ENCODE results near the gene FRRS1.

DNA sequence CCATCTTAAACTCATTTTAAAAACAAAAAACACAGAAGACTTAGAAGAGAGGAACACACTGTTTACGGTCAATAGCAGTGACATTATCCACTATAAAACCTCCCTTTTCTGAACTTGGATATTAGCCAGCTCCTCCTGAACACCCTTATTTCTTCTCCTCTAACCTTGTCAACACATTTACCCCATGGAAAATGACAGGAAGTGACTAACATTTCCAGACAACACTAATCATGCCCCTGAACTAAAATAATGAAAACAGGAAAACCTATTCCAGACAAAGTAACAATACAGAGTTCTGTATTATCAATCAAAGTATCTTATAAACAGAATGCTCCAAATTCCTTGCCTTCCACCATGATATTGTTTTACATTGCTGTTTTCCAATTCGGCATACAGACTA lies 75.3 kb downstream of the FRRS1 start:
- TF ChIP-seq POLR2AphosphoS5 (IDR thresholded peaks at IDR 0.05; ENCODE audit: low read depth, low read length) (no peak), TAF1 (IDR thresholded peaks at IDR 0.05; ENCODE audit: borderline replicate concordance, insufficient read depth, low read length) (no peak), SIN3A (IDR thresholded peaks at IDR 0.05; ENCODE audit: borderline replicate concordance, insufficient read depth, low read length) (no peak), FOXP2 (optimal IDR thresholded peaks at IDR 0.05; ENCODE audit: borderline replicate concordance, extremely low read depth, extremely low read length, insufficient read depth) (no peak)
- TF ChIP-seq, protein P1, sequence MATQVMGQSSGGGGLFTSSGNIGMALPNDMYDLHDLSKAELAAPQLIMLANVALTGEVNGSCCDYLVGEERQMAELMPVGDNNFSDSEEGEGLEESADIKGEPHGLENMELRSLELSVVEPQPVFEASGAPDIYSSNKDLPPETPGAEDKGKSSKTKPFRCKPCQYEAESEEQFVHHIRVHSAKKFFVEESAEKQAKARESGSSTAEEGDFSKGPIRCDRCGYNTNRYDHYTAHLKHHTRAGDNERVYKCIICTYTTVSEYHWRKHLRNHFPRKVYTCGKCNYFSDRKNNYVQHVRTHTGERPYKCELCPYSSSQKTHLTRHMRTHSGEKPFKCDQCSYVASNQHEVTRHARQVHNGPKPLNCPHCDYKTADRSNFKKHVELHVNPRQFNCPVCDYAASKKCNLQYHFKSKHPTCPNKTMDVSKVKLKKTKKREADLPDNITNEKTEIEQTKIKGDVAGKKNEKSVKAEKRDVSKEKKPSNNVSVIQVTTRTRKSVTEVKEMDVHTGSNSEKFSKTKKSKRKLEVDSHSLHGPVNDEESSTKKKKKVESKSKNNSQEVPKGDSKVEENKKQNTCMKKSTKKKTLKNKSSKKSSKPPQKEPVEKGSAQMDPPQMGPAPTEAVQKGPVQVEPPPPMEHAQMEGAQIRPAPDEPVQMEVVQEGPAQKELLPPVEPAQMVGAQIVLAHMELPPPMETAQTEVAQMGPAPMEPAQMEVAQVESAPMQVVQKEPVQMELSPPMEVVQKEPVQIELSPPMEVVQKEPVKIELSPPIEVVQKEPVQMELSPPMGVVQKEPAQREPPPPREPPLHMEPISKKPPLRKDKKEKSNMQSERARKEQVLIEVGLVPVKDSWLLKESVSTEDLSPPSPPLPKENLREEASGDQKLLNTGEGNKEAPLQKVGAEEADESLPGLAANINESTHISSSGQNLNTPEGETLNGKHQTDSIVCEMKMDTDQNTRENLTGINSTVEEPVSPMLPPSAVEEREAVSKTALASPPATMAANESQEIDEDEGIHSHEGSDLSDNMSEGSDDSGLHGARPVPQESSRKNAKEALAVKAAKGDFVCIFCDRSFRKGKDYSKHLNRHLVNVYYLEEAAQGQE (IDR thresholded peaks at IDR 0.05; ENCODE audit: insufficient read depth in 1 of 2, low read depth in 2 of 2, low read length in 2 of 2): no peak

Data from PFSK-1 (cell line).